H1 (cell line): ENCODE results near the gene QPCTL.

Source experiments
- CEBPB ChIP-seq: IDR thresholded peaks from 2 replicates; pipeline ENCODE4 v1.6.1; 2012; ENCODE audit warnings: low read depth, low read length
- CTCF ChIP-seq, 3 experiments: IDR thresholded peaks; 1 replicate in 2 of 3; 2 replicates in 1 of 3; pipeline versions ENCODE4 v1.5.1 to v1.6.1; 2011; ENCODE audit warnings: low read length in 3 of 3, mild to moderate bottlenecking in 3 of 3, inconsistent platforms in 2 of 3, low read depth in 1 of 3, moderate library complexity in 1 of 3; ENCODE audit not compliant: insufficient read depth in 1 of 3; ENCODE audit errors: control extremely low read depth in 1 of 3
- EGR1 ChIP-seq: IDR thresholded peaks from 2 replicates; pipeline ENCODE4 v1.6.1; 2011; ENCODE audit warnings: low read depth, low read length, borderline replicate concordance
- JUND ChIP-seq: IDR thresholded peaks from 2 replicates; pipeline ENCODE4 v1.6.1; 2011; ENCODE audit warnings: mild to moderate bottlenecking, improper control_type of control experiment, low read length
- POLR2A ChIP-seq, 2 experiments: IDR thresholded peaks; 1 replicate in 1 of 2; 2 replicates in 1 of 2; pipeline ENCODE4 v1.6.1; 2011; ENCODE audit warnings: low read depth in 2 of 2, low read length in 2 of 2, mild to moderate bottlenecking in 2 of 2; ENCODE audit errors: control extremely low read depth in 1 of 2
- RAD21 ChIP-seq, 2 experiments: IDR thresholded peaks in 1 of 2; conservative IDR thresholded peaks in 1 of 2; 2 replicates each; pipeline ENCODE4 v1.6.1; 2011; ENCODE audit warnings: low read depth in 2 of 2, low read length in 2 of 2, improper control_type of control experiment in 1 of 2, inconsistent platforms in 1 of 2, mild to moderate bottlenecking in 1 of 2, moderate library complexity in 1 of 2
- SUZ12 ChIP-seq: fragments of 200-600 bp; sonication (generic); IDR thresholded peaks from 2 replicates; pipeline ENCODE4 v1.6.1; 2012; ENCODE audit warnings: mild to moderate bottlenecking, inconsistent platforms, low read length, moderate library complexity, mixed read lengths
- TAF1 ChIP-seq: IDR thresholded peaks from 2 replicates; pipeline ENCODE4 v1.6.1; 2011; ENCODE audit warnings: mild to moderate bottlenecking, low read depth, low read length

DNA sequence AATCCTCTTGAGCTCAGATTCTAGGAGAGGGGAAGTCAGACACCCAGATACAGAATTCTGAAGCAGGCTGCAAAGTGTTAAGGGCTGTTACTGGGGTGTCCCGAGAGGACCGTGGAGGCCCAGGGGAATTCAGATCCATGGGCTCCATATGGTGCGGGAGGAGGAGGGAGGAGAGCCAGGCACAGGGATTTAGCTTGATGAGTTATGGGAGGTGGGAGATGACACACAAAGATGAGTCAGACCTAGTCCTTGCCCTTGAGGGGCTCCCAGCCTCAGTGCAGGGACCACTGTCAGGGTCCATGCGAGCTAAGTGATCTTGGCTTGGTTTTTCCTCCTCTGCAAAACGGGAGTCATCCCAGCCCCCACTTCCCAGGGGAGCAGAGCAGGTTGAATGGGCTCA lies 38.8 kb upstream of the QPCTL start:
- TF ChIP-seq POLR2A (IDR thresholded peaks at IDR 0.05; ENCODE audit: control extremely low read depth in 1 of 2, low read depth in 2 of 2, low read length in 2 of 2): no peak
- no peak for TF ChIP-seq CTCF (IDR thresholded peaks at IDR 0.05; ENCODE audit: control extremely low read depth in 1 of 3, insufficient read depth in 1 of 3, low read depth in 1 of 3, low read length in 3 of 3)
- no peak for TF ChIP-seq TAF1
- no peak for TF ChIP-seq RAD21 (IDR thresholded peaks at IDR 0.05 in 1 of 2, conservative IDR thresholded peaks at IDR 0.05 in 1 of 2; ENCODE audit: low read depth in 2 of 2, low read length in 2 of 2)
- TF ChIP-seq EGR1: no peak
- no peak for TF ChIP-seq SUZ12
- no peak for TF ChIP-seq JUND
- no peak for TF ChIP-seq CEBPB
